Choroid plexus epithelial cell (primary cell): ENCODE results near the gene MRLN.
"Not testable (repeated sequence)": the region's sequence is repeated elsewhere in the genome, so short reads cannot be mapped to it uniquely, and the experiment has no call there.

ENCODE experiments used
- DNase-seq: peaks from one replicate; pipeline ENCODE4 v3.0.0-alpha.2; 2010; ENCODE audit warnings: low read depth
- H3K4me3 ChIP-seq: 2 replicates; pipeline ENCODE4 v1.5.1; 2011; ENCODE audit warnings: low read depth, mild to moderate bottlenecking, control low read depth, low read length, moderate library complexity
- TF ChIP-seq, protein P1 (sequence below): conservative IDR thresholded peaks from 2 replicates; pipeline ENCODE4 v1.5.1; 2011; ENCODE audit warnings: low read depth, mild to moderate bottlenecking, control low read depth, inconsistent platforms, low read length, moderate library complexity

MRLN gene

DNA sequence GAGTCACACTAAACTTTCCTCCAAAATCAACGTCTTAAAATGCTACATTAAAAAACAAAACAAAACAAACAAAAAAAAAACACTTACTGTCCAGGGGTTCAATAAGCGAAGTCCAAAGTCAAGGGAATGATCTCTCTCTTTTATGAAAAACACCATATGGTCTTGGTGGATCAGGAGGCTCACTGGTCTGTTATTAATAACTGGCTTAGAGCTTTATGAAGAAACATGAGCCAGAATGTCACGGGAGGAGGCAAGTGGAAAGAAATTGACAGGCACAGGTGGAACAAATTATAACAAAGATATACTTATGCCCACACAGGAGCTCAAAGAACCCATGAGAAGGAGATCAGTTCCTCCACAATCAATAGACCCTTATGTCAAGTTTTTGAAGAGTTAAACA, at the start of gene MRLN:
TSS of gene MRLN (minus strand) at position 189 of the 400 bp plus-strand sequence.
- TF ChIP-seq, protein P1, sequence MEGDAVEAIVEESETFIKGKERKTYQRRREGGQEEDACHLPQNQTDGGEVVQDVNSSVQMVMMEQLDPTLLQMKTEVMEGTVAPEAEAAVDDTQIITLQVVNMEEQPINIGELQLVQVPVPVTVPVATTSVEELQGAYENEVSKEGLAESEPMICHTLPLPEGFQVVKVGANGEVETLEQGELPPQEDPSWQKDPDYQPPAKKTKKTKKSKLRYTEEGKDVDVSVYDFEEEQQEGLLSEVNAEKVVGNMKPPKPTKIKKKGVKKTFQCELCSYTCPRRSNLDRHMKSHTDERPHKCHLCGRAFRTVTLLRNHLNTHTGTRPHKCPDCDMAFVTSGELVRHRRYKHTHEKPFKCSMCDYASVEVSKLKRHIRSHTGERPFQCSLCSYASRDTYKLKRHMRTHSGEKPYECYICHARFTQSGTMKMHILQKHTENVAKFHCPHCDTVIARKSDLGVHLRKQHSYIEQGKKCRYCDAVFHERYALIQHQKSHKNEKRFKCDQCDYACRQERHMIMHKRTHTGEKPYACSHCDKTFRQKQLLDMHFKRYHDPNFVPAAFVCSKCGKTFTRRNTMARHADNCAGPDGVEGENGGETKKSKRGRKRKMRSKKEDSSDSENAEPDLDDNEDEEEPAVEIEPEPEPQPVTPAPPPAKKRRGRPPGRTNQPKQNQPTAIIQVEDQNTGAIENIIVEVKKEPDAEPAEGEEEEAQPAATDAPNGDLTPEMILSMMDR = no peak
- no peak for DNase-seq
- no peak within 1 kb of the TSS for H3K4me3 ChIP-seq

DNA sequence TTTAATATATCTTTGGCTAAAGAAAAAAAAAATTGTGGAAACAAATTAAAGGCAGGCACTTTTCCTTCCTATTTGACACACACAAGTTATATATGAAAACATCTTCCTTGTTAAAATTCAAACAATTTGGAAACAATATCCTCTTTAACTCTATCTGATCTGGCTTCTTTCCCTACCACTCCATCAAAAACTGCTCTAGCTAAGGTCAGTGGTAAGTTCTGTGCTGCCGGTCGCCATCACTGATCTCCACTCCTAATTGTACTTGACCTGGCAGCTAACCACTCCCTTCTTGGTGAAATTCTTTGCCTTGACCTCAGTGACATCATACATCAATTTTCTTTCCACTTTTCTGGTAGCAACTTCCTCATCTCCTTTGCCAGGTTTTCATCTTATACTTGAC, 47.9 kb upstream of the MRLN start:
- TF ChIP-seq, protein P1 = no peak
- no peak for DNase-seq
- H3K4me3 ChIP-seq = no peak overlapping the region

DNA sequence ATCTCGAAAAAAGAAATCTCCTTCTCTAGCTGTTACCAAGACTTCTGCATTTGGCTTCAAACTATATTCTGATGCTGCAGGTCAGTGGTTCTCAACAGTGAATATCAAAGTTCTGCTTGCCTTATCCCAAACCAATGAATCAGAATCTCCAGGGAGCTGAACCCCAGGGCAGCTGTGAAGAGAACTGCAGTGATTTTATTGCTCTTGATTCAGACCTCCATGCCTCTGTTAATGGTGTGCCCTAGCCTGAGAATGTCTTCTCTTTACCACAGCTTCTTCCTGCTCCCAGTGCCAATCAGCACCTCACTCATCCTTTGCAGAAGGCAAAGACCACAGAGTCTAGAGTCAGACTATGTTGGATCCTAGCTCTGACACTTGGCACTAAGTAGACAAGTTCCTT, 46.2 kb upstream of the MRLN start:
- DNase-seq = no peak
- H3K4me3 ChIP-seq = no peak overlapping the region
- TF ChIP-seq, protein P1 = no peak

GRCh38 chr10:59793919-59794318, 40.7 kb upstream of the MRLN start:
- TF ChIP-seq, protein P1 = no peak
- H3K4me3 ChIP-seq = no peak overlapping the region
- peak; percentile 54 for DNase-seq

GRCh38 chr10:59792812-59793211, 39.6 kb upstream of the MRLN start:
- no peak overlapping the region for H3K4me3 ChIP-seq
- DNase-seq = no peak
- TF ChIP-seq, protein P1 = no peak

DNA sequence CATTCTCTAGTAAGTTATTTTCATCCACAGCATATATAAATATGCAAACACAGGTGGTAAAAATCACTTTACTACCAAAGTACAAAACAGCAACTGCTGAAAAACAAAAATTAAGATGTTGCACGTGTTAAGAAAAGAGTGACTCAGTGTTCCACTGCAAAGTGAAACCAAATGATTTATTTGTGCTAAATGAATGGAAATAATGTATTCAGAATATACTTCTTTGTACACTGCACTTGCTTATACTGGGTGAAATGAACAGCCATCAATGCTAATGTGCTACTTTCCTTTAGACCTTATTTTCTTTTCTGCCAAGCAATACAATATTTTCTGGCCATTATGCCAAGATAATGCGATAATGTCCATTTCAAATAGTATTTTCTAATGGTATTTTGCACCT, 38.3 kb upstream of the MRLN start:
- no peak overlapping the region for H3K4me3 ChIP-seq
- DNase-seq = no peak
- TF ChIP-seq, protein P1 = no peak

GRCh38 chr10:59790080-59790479, 36.8 kb upstream of the MRLN start:
- not testable (repeated sequence) for DNase-seq, H3K4me3 ChIP-seq

GRCh38 chr10:59788914-59789313, 35.7 kb upstream of the MRLN start:
- DNase-seq = peak; percentile 69
- H3K4me3 ChIP-seq = not testable (repeated sequence)

DNA sequence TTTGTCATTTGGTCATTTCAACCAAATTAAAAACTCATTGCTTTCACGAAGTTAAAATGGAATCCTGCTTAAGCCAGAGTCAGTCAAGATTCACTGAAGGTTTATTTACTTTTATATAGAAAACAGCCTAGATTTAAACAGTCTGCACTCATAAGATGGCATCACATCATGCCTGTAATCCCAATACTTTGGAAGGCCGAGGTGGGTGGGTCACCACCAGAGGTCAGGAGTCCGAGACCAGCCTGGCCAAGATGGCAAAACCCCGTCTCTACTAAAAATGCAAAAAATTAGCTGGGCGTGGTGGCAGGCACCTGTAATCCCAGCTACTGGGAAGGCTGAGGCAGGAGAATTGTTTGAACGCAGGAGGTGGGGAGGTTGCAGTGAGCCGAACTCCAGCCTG, 33.8 kb upstream of the MRLN start:
- not testable (repeated sequence) for DNase-seq, H3K4me3 ChIP-seq

DNA sequence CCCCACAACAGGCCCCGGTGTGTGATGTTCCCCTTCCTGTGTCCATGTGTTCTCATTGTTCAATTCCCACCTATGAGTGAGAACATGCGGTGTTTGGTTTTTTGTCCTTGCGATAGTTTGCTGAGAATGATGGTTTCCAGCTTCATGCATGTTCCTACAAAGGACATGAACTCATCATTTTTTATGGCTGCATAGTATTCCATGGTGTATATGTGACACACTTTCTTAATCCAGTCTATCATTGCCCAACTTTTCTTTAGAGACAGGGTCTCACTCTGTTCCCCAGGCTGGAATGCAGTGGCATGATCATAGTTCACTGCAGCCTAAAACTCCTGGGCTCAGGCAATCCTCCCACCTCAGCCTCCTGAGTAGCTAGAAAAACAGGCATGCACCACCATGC, 32.2 kb upstream of the MRLN start:
- not testable (repeated sequence) for DNase-seq, H3K4me3 ChIP-seq
